Testis (tissue), 2 donors: ENCODE measurements around the gene KLHL4.
"Not testable (repeated sequence)": the region's sequence is repeated elsewhere in the genome, so short reads cannot be mapped to it uniquely, and the experiment has no call there.

Experiments used
- CTCF ChIP-seq, 3 experiments: fragments of 450-650 bp in 2 of 3; fragments of 200-600 bp in 1 of 3; sonication (generic) in 1 of 3; IDR thresholded peaks; one replicate each; pipeline ENCODE4 v1.5.1; 2016 to 2019; ENCODE audit warnings: antibody characterized with exemption in 3 of 3, mild to moderate bottlenecking in 2 of 3, moderate library complexity in 1 of 3
- POLR2A ChIP-seq: fragments of 450-650 bp; IDR thresholded peaks from one replicate; pipeline ENCODE4 v1.6.1; 2017; ENCODE audit warnings: antibody characterized with exemption, mild to moderate bottlenecking, moderate library complexity

GRCh38 chrX:87703469-87703868, 185.9 kb downstream of the KLHL4 start:
- not testable (repeated sequence) for TF ChIP-seq CTCF (IDR thresholded peaks at IDR 0.05); POLR2A
